ENCODE results near the gene EXT2. TPM values are rescaled to one million over a fixed set of nuclear protein-coding genes. Genes with fewer than 3 reads are reported as not detected.

Gene EXT2
- total RNA-seq, 1 experiment from 2014 or later, result 42.9 TPM

GRCh38 chr11:44277196-44278090 is 182.0 kb downstream of the EXT2 start:
- no peak overlapping the region for H2AFZ ChIP-seq (ENCODE audit: low read length)
- no peak overlapping the region for H4K91ac ChIP-seq (ENCODE audit: insufficient read length, low read depth, low read length)
- no peaks in the 10 kb centered on the region for H4K20me1 ChIP-seq (ENCODE audit: control insufficient read depth, insufficient read depth, insufficient read length)
- H3K56ac ChIP-seq (ENCODE audit: insufficient read length, low read depth, low read length), result no peak overlapping the region
- H3K14ac ChIP-seq (ENCODE audit: insufficient read depth, low read length), result no peak overlapping the region
- H3K18ac ChIP-seq (ENCODE audit: insufficient read length, low read depth, low read length), result no peak overlapping the region
- no peaks in the 10 kb centered on the region; a peak in 1 of 5 replicates for H3K9me3 Mint-ChIP-seq
- peak overlapping the region in 1 of 3 experiments; percentile 61; a peak in 1 of 7 replicates for H3K27ac Mint-ChIP-seq
- H2BK120ac ChIP-seq (ENCODE audit: low read depth, low read length, poor library complexity, severe bottlenecking), result no peak overlapping the region
- no peak for TF ChIP-seq CTCF (conservative IDR thresholded peaks at IDR 0.05)
- no peak overlapping the region for H4K8ac ChIP-seq (replicated peaks; ENCODE audit: insufficient read length, low read depth, low read length)
- H3K79me2 ChIP-seq (ENCODE audit: insufficient read depth, low read length), result no peaks in the 10 kb centered on the region
- no peak overlapping the region for H3K27ac ChIP-seq (ENCODE audit: insufficient read length, low read depth, low read length)
- H3K4me3 Mint-ChIP-seq, result no peak overlapping the region
- no CpG with 5 or more reads among the region's 18 CpGs for WGBS (ENCODE audit: extremely low coverage, insufficient read length, low lambda C conversion rate)
- H3K4me1 ChIP-seq (ENCODE audit: insufficient read depth, low read length), result no peaks in the 10 kb centered on the region
- H3K9me3 ChIP-seq (ENCODE audit: control insufficient read depth, low read depth, low read length), result no peaks in the 10 kb centered on the region
- no peak overlapping the region for H2BK5ac ChIP-seq (ENCODE audit: insufficient read length, low read length)
- H3K27me3 Mint-ChIP-seq (ENCODE audit: low read depth), result peaks cover 5% of the 10 kb centered on the region
- H3K4me1 Mint-ChIP-seq, result peaks cover 8 to 13% of the 10 kb centered on the region in 2 experiments
- H3K4ac ChIP-seq (ENCODE audit: low read depth, low read length), result no peak overlapping the region
- no peak overlapping the region for H3T11ph ChIP-seq (ENCODE audit: low read length)
- no peak overlapping the region for H2AK5ac ChIP-seq (ENCODE audit: insufficient read length, low read length)
- H2BK20ac ChIP-seq (ENCODE audit: low read depth, low read length, poor library complexity, severe bottlenecking), result no peak overlapping the region
- H2BK15ac ChIP-seq (ENCODE audit: low read depth, low read length), result no peak overlapping the region
- H3K9ac ChIP-seq (ENCODE audit: extremely low read depth, insufficient read length, low read length), result no peak overlapping the region
- no peak overlapping the region for H3K4me2 ChIP-seq (ENCODE audit: insufficient read depth, insufficient read length, low read length)
- no peak overlapping the region for H2BK12ac ChIP-seq (ENCODE audit: insufficient read length, low read depth, low read length)
- H3K79me1 ChIP-seq (ENCODE audit: insufficient read depth, low read depth, low read length, poor library complexity, severe bottlenecking), result no peaks in the 10 kb centered on the region
- H3K27me3 ChIP-seq (ENCODE audit: insufficient read depth, low read length), result no peaks in the 10 kb centered on the region
- no peak overlapping the region for H4K5ac ChIP-seq (ENCODE audit: insufficient read length, low read depth, low read length)
- H3K23ac ChIP-seq (ENCODE audit: insufficient read length, low read depth, low read length), result no peak overlapping the region
- H3K23me2 ChIP-seq (ENCODE audit: insufficient read length, low read depth, low read length, poor library complexity, severe bottlenecking), result no peaks in the 10 kb centered on the region
- no peak for DNase-seq
- no peaks in the 10 kb centered on the region for H3K36me3 Mint-ChIP-seq (ENCODE audit: insufficient read depth in 1 of 3, low read depth in 3 of 3)
